GM12878 (cell line): Measurements from ENCODE around the gene MORN4. TPM values are rescaled to one million over a fixed set of nuclear protein-coding genes. Genes with fewer than 3 reads are reported as not detected.

Experiments
- ATAC-seq: fragments of 200-7000 bp; cut with Tn5 transposase; 3 replicates; pipeline ENCODE4 v1.9.1; 2020; ENCODE audit warnings: mild to moderate bottlenecking, moderate library complexity
- BruUV-seq: library from RNA; stranded (reverse); fragments of 400-500 nt; replicated peaks from 2 replicates; lab custom pipeline; 2021; lab: Mats Ljungman, UMichigan
- CTCF ChIA-PET: fragments of 300-600 bp; sonication (Branson Sonifier 250); formaldehyde crosslinking; extraction: SDS; loops from one replicate; lab custom pipeline; 2021; ENCODE audit warnings: inconsistent platforms; lab: Yijun Ruan, JAX
- POLR2A ChIA-PET: fragments of 350-600 bp; formaldehyde crosslinking; extraction: SDS; loops from one replicate; lab custom pipeline; 2021; ENCODE audit warnings: inconsistent platforms; lab: Charles Lee
- RAD21 ChIA-PET: fragments of 300-600 bp; sonication (Branson Sonifier 250); formaldehyde crosslinking; loops from one replicate; lab custom pipeline; 2023; ENCODE audit warnings: antibody characterized with exemption; ENCODE audit not compliant: unreplicated experiment; lab: Charles Lee
- SMC1A ChIA-PET: fragments of 300-600 bp; sonication (Branson Sonifier 250); formaldehyde crosslinking; loops from one replicate; lab custom pipeline; 2023; ENCODE audit not compliant: unreplicated experiment, uncharacterized antibody; lab: Charles Lee
- DNase-seq: peaks from one replicate; pipeline ENCODE4 v3.0.0-alpha.2; 2011; ENCODE audit warnings: low read depth, low spot score
- FAIRE-seq: peaks from 3 replicates; lab custom pipeline; 2011; peaks lifted over from hg19 to GRCh38; lab: Jason Lieb, UNC
- H2AFZ ChIP-seq: 2 replicates; pipeline ENCODE4 v1.6.0; 2011; ENCODE audit warnings: low read depth, low read length, control low read depth; ENCODE audit not compliant: control insufficient read depth
- H3K27ac ChIP-seq: 2 replicates; pipeline ENCODE4 v1.5.1; 2011; ENCODE audit warnings: control low read depth; ENCODE audit not compliant: control insufficient read depth, insufficient read depth
- H3K27me3 ChIP-seq, 2 experiments: replicated peaks in 1 of 2; 2 replicates each; pipeline versions ENCODE4 v1.6.0 to v1.6.1; 2011; ENCODE audit warnings: low read length in 1 of 2; ENCODE audit not compliant: control insufficient read depth in 2 of 2, insufficient read depth in 2 of 2
- H3K36me3 ChIP-seq, 2 experiments: 2 replicates each; pipeline ENCODE4 v1.5.1; 2011; ENCODE audit warnings: low read length in 1 of 2; ENCODE audit not compliant: control insufficient read depth in 2 of 2, insufficient read depth in 2 of 2
- H3K4me1 ChIP-seq: 2 replicates; pipeline ENCODE4 v1.6.1; 2011; ENCODE audit warnings: mild to moderate bottlenecking, low read length, moderate library complexity, mixed read lengths; ENCODE audit not compliant: control insufficient read depth, insufficient read depth
- H3K4me2 ChIP-seq: 2 replicates; pipeline ENCODE4 v1.6.0; 2011; ENCODE audit warnings: control low read depth; ENCODE audit not compliant: control insufficient read depth, insufficient read depth
- H3K4me3 ChIP-seq: fragments of 200-600 bp; sonication (generic); 2 replicates; pipeline ENCODE4 v1.5.1; 2016
- H3K79me2 ChIP-seq: 2 replicates; pipeline ENCODE4 v1.6.0; 2011; ENCODE audit warnings: low read length; ENCODE audit not compliant: control insufficient read depth, insufficient read depth
- H3K9ac ChIP-seq: 2 replicates; pipeline ENCODE4 v1.8.0; 2011; ENCODE audit warnings: low read length, control low read depth, mixed read lengths; ENCODE audit not compliant: control insufficient read depth, insufficient read depth
- H3K9me3 ChIP-seq: replicated peaks from 3 replicates; pipeline ENCODE4 v1.5.1; 2011; ENCODE audit warnings: mild to moderate bottlenecking, low read length; ENCODE audit not compliant: control insufficient read depth, insufficient read depth
- H4K20me1 ChIP-seq: 2 replicates; pipeline ENCODE4 v1.6.0; 2011; ENCODE audit not compliant: control insufficient read depth, insufficient read depth
- BMI1 ChIP-seq: fragments of 450-650 bp; IDR thresholded peaks from 2 replicates; pipeline ENCODE4 v1.6.1; 2016; ENCODE audit warnings: mild to moderate bottlenecking, moderate library complexity, borderline replicate concordance
- CHD2 ChIP-seq: IDR thresholded peaks from 2 replicates; pipeline ENCODE4 v1.6.1; 2011; ENCODE audit warnings: low read depth, low read length, improper control_type of control experiment, borderline replicate concordance
- CREM ChIP-seq: IDR thresholded peaks from 2 replicates; pipeline ENCODE4 v1.6.1; 2014; ENCODE audit warnings: antibody characterized with exemption, low read depth
- EP300 ChIP-seq, 2 experiments: fragments of 150-350 bp in 1 of 2; IDR thresholded peaks; 2 replicates each; pipeline ENCODE4 v1.6.1; 2011 to 2012; ENCODE audit warnings: low read depth in 2 of 2, low read length in 2 of 2, borderline replicate concordance in 1 of 2, improper control_type of control experiment in 1 of 2, inconsistent platforms in 1 of 2; ENCODE audit not compliant: control insufficient read depth in 1 of 2
- ETV6 ChIP-seq, 2 experiments: fragments of 450-650 bp in 1 of 2; IDR thresholded peaks in 1 of 2; conservative IDR thresholded peaks in 1 of 2; 2 replicates each; pipeline ENCODE4 v1.6.1; 2014; ENCODE audit warnings: antibody characterized with exemption in 1 of 2, borderline replicate concordance in 1 of 2, low read depth in 1 of 2, mild to moderate bottlenecking in 1 of 2, moderate library complexity in 1 of 2
- HDAC2 ChIP-seq: fragments of 200-600 bp; sonication (generic); IDR thresholded peaks from 2 replicates; pipeline ENCODE4 v1.6.1; 2017
- MXI1 ChIP-seq: fragments of 150-350 bp; IDR thresholded peaks from 2 replicates; pipeline ENCODE4 v1.6.1; 2011; ENCODE audit warnings: low read depth, mild to moderate bottlenecking, inconsistent platforms, low read length, improper control_type of control experiment
- SMAD5 ChIP-seq: IDR thresholded peaks from 2 replicates; pipeline ENCODE4 v1.6.1; 2016; ENCODE audit warnings: antibody characterized with exemption, low read depth
- YBX1 ChIP-seq: fragments of 450-650 bp; IDR thresholded peaks from 2 replicates; pipeline ENCODE4 v1.6.1; 2016; ENCODE audit warnings: antibody characterized with exemption
- ZNF274 ChIP-seq: IDR thresholded peaks from one replicate; pipeline ENCODE4 v1.8.0; 2011; ENCODE audit not compliant: insufficient read length, insufficient read depth
- WGBS: methylation state at CpG from one replicate; pipeline ENCODE4 v1.1.6; 2016; ENCODE audit warnings: low lambda C conversion rate; ENCODE audit not compliant: insufficient replicate concordance, insufficient coverage; ENCODE audit errors: missing lambda C conversion rate; 5-methylcytosine and 5-hydroxymethylcytosine counted together
- in situ Hi-C: fragments of 300-500 bp; cut with MboI; formaldehyde crosslinking; loops from 9 replicates; pipeline ENCODE4 v1.14.3; 2018; ENCODE audit warnings: mixed read lengths
- intact Hi-C: fragments of 100-400 bp; cut with micrococcal nuclease; formaldehyde crosslinking; loops from one replicate; pipeline ENCODE4 v1.14.2; 2022; ENCODE audit not compliant: unreplicated experiment
- polyA plus RNA-seq, 11 experiments: library from polyadenylated mRNA; depleted of rRNA in 4 of 11; unstranded in 6 of 11; stranded (reverse) in 5 of 11; fragments of >200 nt; fragmentation: Nextera tagmentation in 4 of 11; fragmentation: Illumina TruSeq in 1 of 11; extraction: Ambion mirVana in 4 of 11; extraction: Trizol in 1 of 11; gene quantifications; 1 replicate in 1 of 11; 2 replicates in 10 of 11; pipeline versions ENCODE4 v1.2.1 to v1.2.3, GENCODE V29; 2011 to 2016; ENCODE audit warnings: inconsistent platforms in 2 of 11, missing spikeins in 2 of 11, low read depth in 1 of 11
- total RNA-seq, 4 experiments: library from RNA; depleted of rRNA in 3 of 4; stranded (reverse); fragments of >200 nt in 3 of 4; fragmentation: Illumina TruSeq in 1 of 4; extraction: Trizol in 1 of 4; gene quantifications; 2 replicates each; pipeline versions ENCODE4 v1.2.1 to v1.2.3, GENCODE V29; 2013 to 2021
- TF ChIP-seq, protein P1 (sequence below): fragments of 450-650 bp; IDR thresholded peaks from 2 replicates; pipeline ENCODE4 v1.6.1; 2018; ENCODE audit warnings: borderline replicate concordance, mild to moderate bottlenecking; ENCODE audit not compliant: partially characterized antibody
- TF ChIP-seq, protein P2 (sequence below): fragments of 450-650 bp; IDR thresholded peaks from 2 replicates; pipeline ENCODE4 v1.6.1; 2017; ENCODE audit warnings: mild to moderate bottlenecking, moderate library complexity
- TF ChIP-seq, protein P3 (sequence below): IDR thresholded peaks from 2 replicates; pipeline ENCODE4 v1.6.1; 2011; ENCODE audit warnings: low read depth, low read length, improper control_type of control experiment, borderline replicate concordance
- TF ChIP-seq, protein P4 (sequence below): IDR thresholded peaks from 2 replicates; pipeline ENCODE4 v1.6.1; 2012; ENCODE audit warnings: low read depth, low read length, improper control_type of control experiment

MORN4 gene
- total and polyA plus RNA-seq, 10 of the 15 experiments (the other 5 are each of a cell fraction or from before 2014, with no cell fraction given): 1.3 to 5.5 (median 2.6) TPM

DNA sequence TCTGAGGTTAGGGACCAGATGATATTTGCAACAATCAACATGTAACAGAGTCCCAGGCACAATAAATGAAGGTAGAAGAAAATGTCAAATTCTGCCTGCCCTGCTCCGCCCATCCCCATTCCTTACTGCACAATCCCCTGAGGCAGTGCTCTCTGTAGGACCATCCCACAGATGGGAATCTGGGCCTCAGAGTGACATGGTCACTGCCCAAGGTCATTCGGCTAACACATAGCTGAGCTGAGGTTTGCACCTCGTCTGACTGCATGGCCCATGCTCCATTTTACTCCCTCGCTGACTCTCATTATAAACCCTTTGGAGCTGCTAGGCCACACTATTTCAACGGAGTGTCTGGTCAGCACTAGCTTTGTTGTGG, 47.9 kb downstream of the MORN4 start:
- no peak overlapping the region; the same call in 1 of the 2 replicates for H2AFZ ChIP-seq
- H3K36me3 ChIP-seq: no peaks in the 10 kb centered on the region
- H3K4me1 ChIP-seq: no peaks in the 10 kb centered on the region
- no peak overlapping the region for H3K27ac ChIP-seq
- no peaks in the 10 kb centered on the region for H3K27me3 ChIP-seq
- ChIA-PET CTCF (interaction anchor here (0.7 to 4.7 kb wide), 2 partner anchors 13 to 203 kb away, joined by 3 to 29 read pairs; partner anchors contain the start of gene ANKRD2), SMC1A (no interaction called here), POLR2A (interaction anchor here (0.7 kb wide), 1 partner anchor 1028 kb away, joined by 3 read pairs; no protein-coding TSS in a partner anchor), RAD21 (no interaction called here)
- no peak overlapping the region for H3K4me3 ChIP-seq
- no peak overlapping the region for H3K4me2 ChIP-seq
- H3K9ac ChIP-seq: no peak overlapping the region
- in situ Hi-C loops (no loop called here), intact Hi-C loops (no loop called here)
- H3K9me3 ChIP-seq: no peaks in the 10 kb centered on the region
- FAIRE-seq: no peak
- ATAC-seq: no peak
- WGBS: 37% methylated on average over 5 of the region's 5 CpGs
- no peaks in the 10 kb centered on the region for H4K20me1 ChIP-seq
- BruUV-seq: no TSS peak
- DNase-seq: no peak
- no peaks in the 10 kb centered on the region for H3K79me2 ChIP-seq
- no peak for TF ChIP-seq EP300 (IDR thresholded peaks at IDR 0.05; ENCODE audit: borderline replicate concordance in 1 of 2, control insufficient read depth in 1 of 2, low read depth in 2 of 2, low read length in 2 of 2)
- no peak for TF ChIP-seq BMI1
- TF ChIP-seq, protein P1, sequence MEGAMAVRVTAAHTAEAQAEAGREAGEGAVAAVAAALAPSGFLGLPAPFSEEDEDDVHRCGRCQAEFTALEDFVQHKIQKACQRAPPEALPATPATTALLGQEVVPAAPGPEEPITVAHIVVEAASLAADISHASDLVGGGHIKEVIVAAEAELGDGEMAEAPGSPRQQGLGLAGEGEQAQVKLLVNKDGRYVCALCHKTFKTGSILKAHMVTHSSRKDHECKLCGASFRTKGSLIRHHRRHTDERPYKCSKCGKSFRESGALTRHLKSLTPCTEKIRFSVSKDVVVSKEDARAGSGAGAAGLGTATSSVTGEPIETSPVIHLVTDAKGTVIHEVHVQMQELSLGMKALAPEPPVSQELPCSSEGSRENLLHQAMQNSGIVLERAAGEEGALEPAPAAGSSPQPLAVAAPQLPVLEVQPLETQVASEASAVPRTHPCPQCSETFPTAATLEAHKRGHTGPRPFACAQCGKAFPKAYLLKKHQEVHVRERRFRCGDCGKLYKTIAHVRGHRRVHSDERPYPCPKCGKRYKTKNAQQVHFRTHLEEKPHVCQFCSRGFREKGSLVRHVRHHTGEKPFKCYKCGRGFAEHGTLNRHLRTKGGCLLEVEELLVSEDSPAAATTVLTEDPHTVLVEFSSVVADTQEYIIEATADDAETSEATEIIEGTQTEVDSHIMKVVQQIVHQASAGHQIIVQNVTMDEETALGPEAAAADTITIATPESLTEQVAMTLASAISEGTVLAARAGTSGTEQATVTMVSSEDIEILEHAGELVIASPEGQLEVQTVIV: no peak
- no peak for TF ChIP-seq CREM
- TF ChIP-seq, protein P2, sequence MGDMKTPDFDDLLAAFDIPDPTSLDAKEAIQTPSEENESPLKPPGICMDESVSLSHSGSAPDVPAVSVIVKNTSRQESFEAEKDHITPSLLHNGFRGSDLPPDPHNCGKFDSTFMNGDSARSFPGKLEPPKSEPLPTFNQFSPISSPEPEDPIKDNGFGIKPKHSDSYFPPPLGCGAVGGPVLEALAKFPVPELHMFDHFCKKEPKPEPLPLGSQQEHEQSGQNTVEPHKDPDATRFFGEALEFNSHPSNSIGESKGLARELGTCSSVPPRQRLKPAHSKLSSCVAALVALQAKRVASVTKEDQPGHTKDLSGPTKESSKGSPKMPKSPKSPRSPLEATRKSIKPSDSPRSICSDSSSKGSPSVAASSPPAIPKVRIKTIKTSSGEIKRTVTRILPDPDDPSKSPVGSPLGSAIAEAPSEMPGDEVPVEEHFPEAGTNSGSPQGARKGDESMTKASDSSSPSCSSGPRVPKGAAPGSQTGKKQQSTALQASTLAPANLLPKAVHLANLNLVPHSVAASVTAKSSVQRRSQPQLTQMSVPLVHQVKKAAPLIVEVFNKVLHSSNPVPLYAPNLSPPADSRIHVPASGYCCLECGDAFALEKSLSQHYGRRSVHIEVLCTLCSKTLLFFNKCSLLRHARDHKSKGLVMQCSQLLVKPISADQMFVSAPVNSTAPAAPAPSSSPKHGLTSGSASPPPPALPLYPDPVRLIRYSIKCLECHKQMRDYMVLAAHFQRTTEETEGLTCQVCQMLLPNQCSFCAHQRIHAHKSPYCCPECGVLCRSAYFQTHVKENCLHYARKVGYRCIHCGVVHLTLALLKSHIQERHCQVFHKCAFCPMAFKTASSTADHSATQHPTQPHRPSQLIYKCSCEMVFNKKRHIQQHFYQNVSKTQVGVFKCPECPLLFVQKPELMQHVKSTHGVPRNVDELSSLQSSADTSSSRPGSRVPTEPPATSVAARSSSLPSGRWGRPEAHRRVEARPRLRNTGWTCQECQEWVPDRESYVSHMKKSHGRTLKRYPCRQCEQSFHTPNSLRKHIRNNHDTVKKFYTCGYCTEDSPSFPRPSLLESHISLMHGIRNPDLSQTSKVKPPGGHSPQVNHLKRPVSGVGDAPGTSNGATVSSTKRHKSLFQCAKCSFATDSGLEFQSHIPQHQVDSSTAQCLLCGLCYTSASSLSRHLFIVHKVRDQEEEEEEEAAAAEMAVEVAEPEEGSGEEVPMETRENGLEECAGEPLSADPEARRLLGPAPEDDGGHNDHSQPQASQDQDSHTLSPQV: no peak
- TF ChIP-seq CHD2: no peak
- no peak for TF ChIP-seq SMAD5
- no peak for TF ChIP-seq ZNF274
- no peak for TF ChIP-seq MXI1
- TF ChIP-seq, protein P3, sequence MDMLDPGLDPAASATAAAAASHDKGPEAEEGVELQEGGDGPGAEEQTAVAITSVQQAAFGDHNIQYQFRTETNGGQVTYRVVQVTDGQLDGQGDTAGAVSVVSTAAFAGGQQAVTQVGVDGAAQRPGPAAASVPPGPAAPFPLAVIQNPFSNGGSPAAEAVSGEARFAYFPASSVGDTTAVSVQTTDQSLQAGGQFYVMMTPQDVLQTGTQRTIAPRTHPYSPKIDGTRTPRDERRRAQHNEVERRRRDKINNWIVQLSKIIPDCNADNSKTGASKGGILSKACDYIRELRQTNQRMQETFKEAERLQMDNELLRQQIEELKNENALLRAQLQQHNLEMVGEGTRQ: no peak
- no peak for TF ChIP-seq YBX1
- TF ChIP-seq ETV6 (conservative IDR thresholded peaks at IDR 0.05 in 1 of 2, IDR thresholded peaks at IDR 0.05 in 1 of 2; ENCODE audit: borderline replicate concordance in 1 of 2, low read depth in 1 of 2): no peak
- TF ChIP-seq HDAC2: no peak
- TF ChIP-seq, protein P4, sequence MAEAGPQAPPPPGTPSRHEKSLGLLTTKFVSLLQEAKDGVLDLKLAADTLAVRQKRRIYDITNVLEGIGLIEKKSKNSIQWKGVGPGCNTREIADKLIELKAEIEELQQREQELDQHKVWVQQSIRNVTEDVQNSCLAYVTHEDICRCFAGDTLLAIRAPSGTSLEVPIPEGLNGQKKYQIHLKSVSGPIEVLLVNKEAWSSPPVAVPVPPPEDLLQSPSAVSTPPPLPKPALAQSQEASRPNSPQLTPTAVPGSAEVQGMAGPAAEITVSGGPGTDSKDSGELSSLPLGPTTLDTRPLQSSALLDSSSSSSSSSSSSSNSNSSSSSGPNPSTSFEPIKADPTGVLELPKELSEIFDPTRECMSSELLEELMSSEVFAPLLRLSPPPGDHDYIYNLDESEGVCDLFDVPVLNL: no peak
